GM10248 (cell line): ENCODE results near the gene CUBN.

Experiments used
- CTCF ChIA-PET: fragments of 300-600 bp; sonication (Branson Sonifier 250); formaldehyde crosslinking; extraction: SDS; loops from one replicate; lab custom pipeline; 2021; ENCODE audit warnings: antibody characterized with exemption; lab: Yijun Ruan, JAX
- POLR2A ChIA-PET: fragments of 350-650 bp; sonication (Branson Sonifier 250); formaldehyde crosslinking; extraction: SDS; loops from one replicate; lab custom pipeline; 2020; ENCODE audit warnings: antibody characterized with exemption; lab: Yijun Ruan, JAX
- DNase-seq: peaks from one replicate; pipeline ENCODE4 v3.0.0; 2012; ENCODE audit errors: extremely low spot score
- TF ChIP-seq, protein P1 (sequence below): IDR thresholded peaks from 2 replicates; pipeline ENCODE4 v1.5.1; 2012; ENCODE audit warnings: mild to moderate bottlenecking, low read depth; ENCODE audit errors: extremely low read depth, missing control alignments, control extremely low read depth

The CUBN gene

DNA sequence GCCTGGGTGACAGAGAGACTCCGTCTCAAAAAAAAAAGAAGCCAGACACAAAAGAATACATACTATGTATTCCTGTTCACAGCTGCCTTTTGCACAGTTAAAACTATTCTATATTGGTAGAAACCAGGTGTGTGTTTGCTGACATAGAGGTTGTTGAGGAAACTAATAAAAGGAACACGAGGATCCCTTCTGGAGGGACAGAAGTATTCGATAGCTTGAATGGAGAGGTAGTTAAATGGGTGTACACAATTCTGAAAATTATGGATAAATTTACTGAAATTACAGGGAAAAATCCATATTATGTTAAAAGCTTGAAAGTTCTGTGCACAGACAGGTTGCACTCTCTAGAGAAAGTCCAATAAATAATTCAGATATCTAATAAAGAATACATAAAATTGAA, 71.5 kb downstream of the CUBN start:
- DNase-seq = no peak
- TF ChIP-seq, protein P1, sequence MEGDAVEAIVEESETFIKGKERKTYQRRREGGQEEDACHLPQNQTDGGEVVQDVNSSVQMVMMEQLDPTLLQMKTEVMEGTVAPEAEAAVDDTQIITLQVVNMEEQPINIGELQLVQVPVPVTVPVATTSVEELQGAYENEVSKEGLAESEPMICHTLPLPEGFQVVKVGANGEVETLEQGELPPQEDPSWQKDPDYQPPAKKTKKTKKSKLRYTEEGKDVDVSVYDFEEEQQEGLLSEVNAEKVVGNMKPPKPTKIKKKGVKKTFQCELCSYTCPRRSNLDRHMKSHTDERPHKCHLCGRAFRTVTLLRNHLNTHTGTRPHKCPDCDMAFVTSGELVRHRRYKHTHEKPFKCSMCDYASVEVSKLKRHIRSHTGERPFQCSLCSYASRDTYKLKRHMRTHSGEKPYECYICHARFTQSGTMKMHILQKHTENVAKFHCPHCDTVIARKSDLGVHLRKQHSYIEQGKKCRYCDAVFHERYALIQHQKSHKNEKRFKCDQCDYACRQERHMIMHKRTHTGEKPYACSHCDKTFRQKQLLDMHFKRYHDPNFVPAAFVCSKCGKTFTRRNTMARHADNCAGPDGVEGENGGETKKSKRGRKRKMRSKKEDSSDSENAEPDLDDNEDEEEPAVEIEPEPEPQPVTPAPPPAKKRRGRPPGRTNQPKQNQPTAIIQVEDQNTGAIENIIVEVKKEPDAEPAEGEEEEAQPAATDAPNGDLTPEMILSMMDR = no peak
- POLR2A ChIA-PET = no interaction called here
- CTCF ChIA-PET = no interaction called here

DNA sequence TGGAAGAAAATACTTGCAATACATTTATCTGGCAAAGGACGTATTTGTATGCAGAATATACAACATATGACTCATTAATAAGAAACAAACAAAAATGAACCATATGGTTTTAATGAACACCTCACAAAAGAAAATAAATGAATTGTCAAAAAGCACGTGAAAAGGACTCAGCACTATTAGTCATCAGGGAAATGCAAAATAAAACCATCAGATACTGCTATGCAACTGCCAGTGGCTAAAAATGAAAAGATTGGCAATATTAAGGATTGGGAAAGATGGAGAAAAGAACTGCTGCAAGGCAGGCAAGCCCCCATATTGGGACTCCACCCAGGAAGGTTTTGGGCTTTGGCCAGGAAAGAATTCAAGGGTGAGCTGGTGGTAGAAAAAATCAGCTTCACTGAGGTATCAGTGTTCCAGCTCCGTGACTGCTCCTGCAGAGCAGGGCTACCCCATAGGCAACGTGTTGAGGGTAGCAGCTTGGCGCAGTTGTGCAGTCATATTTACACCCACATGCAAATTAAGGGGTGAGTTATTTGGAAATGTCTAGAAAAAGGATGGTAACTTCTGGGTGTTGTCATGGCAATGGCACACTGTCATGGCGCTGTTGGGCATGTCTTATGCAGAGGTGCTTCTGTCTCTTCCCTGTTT, 72.7 kb downstream of the CUBN start:
- no peak for DNase-seq
- TF ChIP-seq, protein P1 = no peak
- CTCF ChIA-PET = no interaction called here
- POLR2A ChIA-PET = no interaction called here

DNA sequence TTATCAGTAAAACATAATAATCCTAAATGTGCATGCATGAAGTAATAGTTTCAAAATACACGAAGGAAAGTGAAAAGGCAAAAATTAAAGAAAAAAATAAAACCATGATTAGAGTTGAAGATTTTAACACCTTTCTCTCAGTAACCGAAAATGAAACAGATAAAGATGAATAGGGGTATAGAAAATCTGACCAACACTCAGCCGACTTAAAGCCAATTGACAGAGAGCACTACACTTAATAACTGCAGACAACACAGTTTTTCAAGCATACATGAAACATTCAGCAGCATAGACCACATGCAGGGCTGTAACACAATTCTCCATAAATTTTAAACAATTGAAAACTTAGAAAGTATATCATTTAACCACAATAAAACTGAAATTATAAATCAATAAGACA, 76.1 kb downstream of the CUBN start:
- TF ChIP-seq, protein P1 = no peak
- POLR2A ChIA-PET = no interaction called here
- no peak for DNase-seq
- CTCF ChIA-PET = no interaction called here

DNA sequence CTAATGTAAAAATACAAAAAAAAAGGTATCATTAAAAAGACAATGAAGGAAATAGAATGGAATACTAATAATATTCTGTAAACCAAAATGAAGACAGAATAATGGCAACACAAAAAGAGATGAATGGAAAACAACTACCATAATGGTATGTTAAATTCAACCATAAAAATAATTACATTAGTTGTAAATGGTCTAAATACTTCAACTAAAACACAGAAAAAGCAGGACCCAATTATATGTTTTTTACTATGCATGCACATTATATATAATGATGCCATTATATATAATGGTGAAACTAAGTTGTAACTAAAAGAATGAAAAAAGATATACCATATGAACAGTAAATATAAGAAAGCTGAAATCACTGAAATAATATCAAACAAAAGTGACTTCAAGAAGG, 76.5 kb downstream of the CUBN start:
- CTCF ChIA-PET = no interaction called here
- TF ChIP-seq, protein P1 = no peak
- no peak for DNase-seq
- POLR2A ChIA-PET = no interaction called here

DNA sequence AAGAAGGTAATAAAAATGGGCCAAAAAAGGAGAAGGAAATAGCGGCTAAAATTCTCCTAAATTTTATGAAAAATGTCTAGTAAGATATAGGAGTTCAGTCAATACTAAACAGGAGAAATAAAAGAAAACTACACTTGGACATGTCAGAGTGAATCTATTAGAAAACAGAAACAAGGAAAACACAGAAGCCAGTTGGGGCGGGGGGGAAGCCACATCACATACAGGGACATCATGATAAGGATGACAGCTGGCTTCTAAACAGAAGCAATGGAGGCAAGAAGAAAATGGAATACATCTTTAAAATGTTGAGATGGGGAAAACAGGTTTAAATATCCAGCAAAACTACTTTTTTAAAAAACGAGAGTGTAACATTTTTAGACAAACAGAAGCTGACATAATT, 77.8 kb downstream of the CUBN start:
- TF ChIP-seq, protein P1 = no peak
- POLR2A ChIA-PET = interaction anchor here (0.7 kb wide), 1 partner anchor 100 kb away, joined by 8 read pairs; no protein-coding TSS in a partner anchor
- CTCF ChIA-PET = no interaction called here

DNA sequence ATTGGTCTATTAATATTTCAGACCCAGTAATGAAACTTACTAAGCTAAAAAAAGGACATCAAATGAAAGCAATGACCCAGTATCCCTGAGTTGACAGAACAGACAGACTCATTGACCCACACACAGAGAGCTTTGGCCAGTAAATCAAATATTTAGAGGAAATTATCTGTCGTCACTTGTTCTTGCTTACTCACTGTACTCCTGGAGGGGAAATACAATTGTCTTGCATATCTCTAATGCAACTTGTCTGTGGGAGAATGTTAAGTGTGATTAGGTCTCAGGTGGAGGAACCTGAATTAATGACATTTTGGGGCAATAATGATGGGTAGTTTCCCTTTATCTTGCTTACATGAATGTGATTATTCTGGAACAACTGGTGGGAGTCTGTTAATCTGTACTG, 80.4 kb downstream of the CUBN start:
- ChIA-PET POLR2A (no interaction called here), CTCF (no interaction called here)
- TF ChIP-seq, protein P1 = no peak
- DNase-seq = no peak

More for the DNA sequence above, 77.8 kb downstream of the CUBN start:
- DNase-seq = no peak
